ENCODE data around the gene SHANK3. TPM values are rescaled to one million over a fixed set of nuclear protein-coding genes. Genes with fewer than 3 reads are reported as not detected.

SHANK3 gene
- total and polyA plus RNA-seq, 9 donors, result 2.6 to 23.2 (median 6.2) TPM

DNA sequence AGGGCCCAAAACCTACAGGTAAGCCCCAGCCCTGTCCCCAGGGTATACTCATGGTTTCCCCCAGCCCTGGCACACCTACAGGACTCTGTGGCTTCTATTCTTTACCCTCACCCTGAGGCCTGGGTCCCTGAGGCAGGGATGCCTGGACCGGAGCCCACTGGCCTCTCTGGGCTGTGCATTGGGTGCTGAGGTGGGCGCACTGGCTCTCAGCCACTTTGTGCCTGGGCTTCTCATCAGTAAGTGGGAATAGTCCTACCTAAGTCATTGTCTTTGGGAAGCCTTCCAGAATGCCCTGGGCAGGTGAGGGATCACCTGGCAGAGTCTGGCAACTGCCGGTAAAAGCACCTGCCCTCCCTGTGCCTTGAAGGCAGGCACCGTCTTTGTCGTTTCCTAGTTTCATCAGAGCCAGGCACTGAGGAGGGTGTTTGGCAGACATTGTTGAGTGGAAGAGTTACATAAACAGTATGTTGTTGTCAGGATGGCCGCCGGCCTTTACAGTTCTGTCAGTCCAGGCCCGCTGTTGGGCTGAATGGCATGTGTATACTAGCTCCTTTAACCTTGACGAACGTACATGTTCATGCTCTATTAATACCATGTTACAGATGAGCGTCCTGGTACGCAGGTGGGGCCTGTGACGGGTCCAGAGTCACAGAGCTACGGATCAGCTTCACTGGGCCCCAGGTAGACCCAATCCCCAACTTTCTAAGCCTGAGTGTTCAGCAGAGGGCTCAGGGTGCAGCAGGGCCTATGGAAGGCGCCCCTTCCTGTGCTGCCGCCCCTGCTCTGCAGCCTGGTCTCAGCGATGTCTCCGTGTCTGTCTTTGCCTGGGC is 23.0 kb downstream of the SHANK3 start:
- no peak for TF ChIP-seq POLR2A (IDR thresholded peaks at IDR 0.05)
- TF ChIP-seq, protein P1, sequence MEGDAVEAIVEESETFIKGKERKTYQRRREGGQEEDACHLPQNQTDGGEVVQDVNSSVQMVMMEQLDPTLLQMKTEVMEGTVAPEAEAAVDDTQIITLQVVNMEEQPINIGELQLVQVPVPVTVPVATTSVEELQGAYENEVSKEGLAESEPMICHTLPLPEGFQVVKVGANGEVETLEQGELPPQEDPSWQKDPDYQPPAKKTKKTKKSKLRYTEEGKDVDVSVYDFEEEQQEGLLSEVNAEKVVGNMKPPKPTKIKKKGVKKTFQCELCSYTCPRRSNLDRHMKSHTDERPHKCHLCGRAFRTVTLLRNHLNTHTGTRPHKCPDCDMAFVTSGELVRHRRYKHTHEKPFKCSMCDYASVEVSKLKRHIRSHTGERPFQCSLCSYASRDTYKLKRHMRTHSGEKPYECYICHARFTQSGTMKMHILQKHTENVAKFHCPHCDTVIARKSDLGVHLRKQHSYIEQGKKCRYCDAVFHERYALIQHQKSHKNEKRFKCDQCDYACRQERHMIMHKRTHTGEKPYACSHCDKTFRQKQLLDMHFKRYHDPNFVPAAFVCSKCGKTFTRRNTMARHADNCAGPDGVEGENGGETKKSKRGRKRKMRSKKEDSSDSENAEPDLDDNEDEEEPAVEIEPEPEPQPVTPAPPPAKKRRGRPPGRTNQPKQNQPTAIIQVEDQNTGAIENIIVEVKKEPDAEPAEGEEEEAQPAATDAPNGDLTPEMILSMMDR (IDR thresholded peaks at IDR 0.05), result no peak
- intact Hi-C loops (cut with DNase I), result no loop called here
- Histone ChIP-seq H3K4me3 (no peak overlapping the region), H3K9me3 (no peaks in the 10 kb centered on the region), H3K27ac (no peak overlapping the region), H3K36me3 (no peaks in the 10 kb centered on the region), H3K4me1 (ENCODE audit: insufficient read depth) (peaks cover 5% of the 10 kb centered on the region), H3K27me3 (no peaks in the 10 kb centered on the region)
- DNase-seq, result peak in 3 of 5 donors; percentile 1 to 11 (median 2)
- WGBS, 3 donors, result 84 to 91% (median 90%) methylated on average over 18 of the region's 18 CpGs

DNA sequence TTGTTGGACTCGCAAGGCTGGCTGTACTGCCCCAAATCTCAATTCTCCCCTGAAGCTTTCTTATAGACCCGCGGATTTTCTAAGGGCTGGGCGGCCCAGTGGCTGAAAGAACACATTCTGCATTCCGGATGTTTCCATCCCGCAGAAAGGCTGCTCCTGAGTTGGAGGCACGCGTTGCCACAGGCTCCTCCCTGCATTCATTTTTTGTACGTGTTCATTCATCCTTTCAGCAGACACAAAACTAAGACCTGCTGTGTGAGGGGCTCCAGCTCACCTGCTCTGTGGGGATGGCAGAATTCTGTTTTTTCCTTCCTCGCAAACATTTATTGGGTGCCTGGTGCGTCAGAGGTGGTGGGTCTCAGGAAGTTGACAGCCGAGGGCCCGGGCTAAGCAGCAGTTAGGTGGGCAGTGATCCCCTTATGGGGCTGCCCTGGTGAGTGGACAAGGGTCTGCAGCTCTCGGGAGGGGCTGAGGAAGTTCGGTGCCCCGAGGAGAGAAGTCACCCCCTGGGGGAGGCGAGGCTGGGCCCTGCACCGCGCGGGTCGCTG is 23.7 kb downstream of the SHANK3 start:
- H3K27ac ChIP-seq, result no peak overlapping the region

DNA sequence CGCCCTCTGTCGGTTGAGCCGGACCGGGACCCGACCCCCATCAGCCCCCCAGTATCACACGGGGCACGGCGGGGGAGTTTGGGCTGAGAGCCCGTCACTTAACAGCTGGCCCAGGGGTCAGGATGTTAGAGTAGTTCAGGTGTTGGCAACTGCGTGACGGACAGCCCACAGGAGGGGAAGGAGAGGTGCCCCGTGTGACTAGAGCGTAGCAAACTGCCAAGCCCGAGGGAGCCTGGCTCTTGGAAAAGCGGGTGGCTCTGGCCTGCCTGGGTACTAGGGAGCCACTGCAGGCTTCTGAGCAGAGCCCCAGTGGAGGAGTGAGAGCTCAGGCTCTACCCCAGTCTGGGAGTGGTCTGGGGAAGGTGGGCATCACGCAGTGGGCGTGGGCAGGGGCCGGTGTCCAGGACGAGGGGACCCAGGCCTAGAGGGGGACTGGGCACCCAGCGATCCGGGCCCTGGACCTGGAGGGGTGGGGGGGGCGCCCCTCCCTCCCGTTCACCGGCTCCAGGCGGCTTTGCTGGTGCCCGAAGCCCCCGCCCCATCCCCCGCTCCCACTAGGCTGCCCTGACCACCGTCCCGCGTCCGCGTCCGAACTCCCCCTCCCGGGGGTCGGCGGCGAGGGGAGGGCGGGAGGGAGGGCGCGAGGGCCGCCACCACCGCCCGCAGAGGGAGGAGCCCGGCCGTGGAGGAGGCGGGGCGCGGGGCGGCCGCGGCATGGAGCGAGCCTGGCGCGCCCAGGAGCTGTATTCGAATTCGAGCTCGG is 24.4 kb downstream of the SHANK3 start:
- Histone ChIP-seq H3K36me3 (no peaks in the 10 kb centered on the region), H3K4me3 (peak overlapping the region; percentile 26), H3K9me3 (no peaks in the 10 kb centered on the region), H3K27ac (no peak overlapping the region), H3K27me3 (no peaks in the 10 kb centered on the region), H3K4me1 (ENCODE audit: insufficient read depth) (peaks cover 5% of the 10 kb centered on the region)
- 6 to 12% (median 10%) methylated on average over 27 to 55 of the region's 58 CpGs for WGBS, 3 donors
- TF ChIP-seq EP300 (IDR thresholded peaks at IDR 0.05), result no peak
- no peak for TF ChIP-seq POLR2A (IDR thresholded peaks at IDR 0.05)
- TF ChIP-seq, protein P1 (IDR thresholded peaks at IDR 0.05), result no peak
- intact Hi-C loops (cut with DNase I), result no loop called here
- peak in 3 of 5 donors; percentile 10 to 26 (median 11) for DNase-seq

More for the DNA sequence above, 23.7 kb downstream of the SHANK3 start:
- peak in 3 of 5 donors; percentile 3 to 9 (median 8) for DNase-seq
- whole genome bisulfite sequencing, 3 donors, result 39 to 48% (median 42%) methylated on average over 21 of the region's 21 CpGs
- H3K36me3 ChIP-seq, result no peaks in the 10 kb centered on the region
- no peaks in the 10 kb centered on the region for H3K27me3 ChIP-seq
- TF ChIP-seq, protein P1 (IDR thresholded peaks at IDR 0.05), result no peak
- TF ChIP-seq POLR2A (IDR thresholded peaks at IDR 0.05), result no peak
- no peak for TF ChIP-seq EP300 (IDR thresholded peaks at IDR 0.05)
- no peaks in the 10 kb centered on the region for H3K9me3 ChIP-seq
- peaks cover 5% of the 10 kb centered on the region for H3K4me1 ChIP-seq (ENCODE audit: insufficient read depth)
- intact Hi-C loops (cut with DNase I), result no loop called here
- no peak overlapping the region for H3K4me3 ChIP-seq

DNA sequence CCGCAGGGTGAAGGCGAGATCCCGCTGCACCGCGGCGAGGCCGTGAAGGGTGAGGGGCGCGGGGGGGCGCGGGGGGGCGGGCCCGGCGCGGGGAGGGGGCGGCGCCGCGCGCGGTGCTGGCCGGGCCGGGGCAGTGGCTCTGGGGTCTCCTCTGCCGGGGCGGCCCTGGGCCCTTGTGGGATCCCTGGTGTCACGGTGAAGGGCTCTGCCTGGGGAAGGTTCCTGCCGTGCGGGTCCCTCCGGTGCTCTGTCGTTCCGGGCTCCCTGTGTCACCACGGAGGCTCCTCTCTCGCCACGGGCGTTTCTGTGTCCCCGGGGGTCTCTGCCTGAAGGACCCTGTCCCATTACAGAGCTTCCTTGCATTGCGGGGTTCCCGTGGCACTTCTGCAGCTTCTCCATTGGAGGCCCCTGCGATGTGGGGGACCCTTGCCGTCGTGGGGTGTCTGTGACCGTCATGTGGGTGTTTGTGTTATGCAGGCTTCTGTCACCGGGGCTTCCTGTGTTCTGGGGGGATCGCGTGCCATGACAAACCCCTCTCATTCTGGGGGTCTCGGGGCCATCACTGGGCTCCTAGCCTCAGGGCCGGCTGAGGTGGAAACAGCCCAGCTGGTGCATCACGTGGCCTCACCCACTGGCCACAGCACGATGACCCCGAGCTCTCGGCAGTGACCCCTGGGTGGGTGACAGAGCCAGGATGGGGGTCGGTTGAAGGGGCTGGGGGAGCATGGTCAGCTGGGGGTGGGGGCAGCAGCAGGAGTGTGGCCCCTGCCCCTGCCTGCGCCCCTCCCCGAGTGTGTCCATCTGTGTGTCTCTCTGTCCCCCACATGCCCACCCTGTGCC is 25.3 kb downstream of the SHANK3 start:
- DNase-seq, result peak in 3 of 5 donors; percentile 5 to 23 (median 8)
- Histone ChIP-seq H3K36me3 (no peaks in the 10 kb centered on the region), H3K4me1 (ENCODE audit: insufficient read depth) (peaks cover 5% of the 10 kb centered on the region), H3K27me3 (no peaks in the 10 kb centered on the region), H3K27ac (no peak overlapping the region), H3K9me3 (no peaks in the 10 kb centered on the region), H3K4me3 (peak overlapping the region; percentile 12)
- WGBS, 3 donors, result 15 to 31% (median 24%) methylated on average over 26 to 54 of the region's 54 CpGs
- intact Hi-C loops (cut with DNase I), result no loop called here
- TF ChIP-seq POLR2A (IDR thresholded peaks at IDR 0.05) (no peak), EP300 (IDR thresholded peaks at IDR 0.05) (no peak)
- TF ChIP-seq, protein P1 (IDR thresholded peaks at IDR 0.05), result no peak
